Transverse colon (tissue), 4 donors: ENCODE measurements around the gene PON3.

Experiments used
- CTCF ChIP-seq, 5 experiments: fragments of 200-600 bp in 3 of 5; fragments of 450-650 bp in 2 of 5; sonication (generic) in 3 of 5; IDR thresholded peaks; 1 replicate in 2 of 5; 2 replicates in 3 of 5; pipeline ENCODE4 v1.5.1; 2016 to 2017; ENCODE audit warnings: antibody characterized with exemption in 5 of 5, inconsistent platforms in 3 of 5, mild to moderate bottlenecking in 2 of 5, moderate library complexity in 1 of 5
- EP300 ChIP-seq: sonication (generic); formaldehyde crosslinking; IDR thresholded peaks from one replicate; pipeline ENCODE4 v1.6.1; 2017; ENCODE audit warnings: antibody characterized with exemption, low read depth
- POLR2A ChIP-seq: fragments of 450-650 bp; IDR thresholded peaks from one replicate; pipeline ENCODE4 v1.6.1; 2016; ENCODE audit warnings: antibody characterized with exemption, mild to moderate bottlenecking, moderate library complexity
- POLR2AphosphoS5 ChIP-seq, 3 donors: sonication (generic); formaldehyde crosslinking; IDR thresholded peaks; one replicate each; pipeline ENCODE4 v1.6.1; 2016; ENCODE audit warnings: antibody characterized with exemption in 3 of 3

GRCh38 chr7:95323410-95324129 lies 72.6 kb downstream of the PON3 start:
- TF ChIP-seq CTCF (IDR thresholded peaks at IDR 0.05), result no peak
- TF ChIP-seq POLR2A, result no peak
- TF ChIP-seq POLR2AphosphoS5 (IDR thresholded peaks at IDR 0.05), result no peak
- no peak for TF ChIP-seq EP300
